HepG2 (cell line): ENCODE measurements around the gene HK2. TPM values are rescaled to one million over a fixed set of nuclear protein-coding genes. Genes with fewer than 3 reads are reported as not detected.

Source experiments
- AKNA ChIP-seq: sonication (generic); formaldehyde crosslinking; IDR thresholded peaks from 2 replicates; pipeline ENCODE4 v1.4.0; 2020; ENCODE audit warnings: missing genetic modification reagents, borderline replicate concordance
- ATF2 ChIP-seq: sonication (generic); formaldehyde crosslinking; IDR thresholded peaks from 2 replicates; pipeline ENCODE4 v1.4.0; 2020; ENCODE audit warnings: missing genetic modification reagents
- ELF3 ChIP-seq: IDR thresholded peaks from 2 replicates; pipeline ENCODE4 v1.6.1; 2016; ENCODE audit warnings: missing genetic modification reagents, missing compliant biosample characterization
- ELF4 ChIP-seq: sonication (generic); formaldehyde crosslinking; IDR thresholded peaks from 2 replicates; pipeline ENCODE4 v1.5.0; 2020; ENCODE audit warnings: missing genetic modification reagents, mild to moderate bottlenecking, moderate library complexity, borderline replicate concordance
- GATAD2A ChIP-seq: IDR thresholded peaks from 2 replicates; pipeline ENCODE4 v1.6.1; 2016
- HDAC1 ChIP-seq: sonication (generic); formaldehyde crosslinking; IDR thresholded peaks from 2 replicates; pipeline ENCODE4 v1.5.1; 2020; ENCODE audit warnings: mild to moderate bottlenecking, missing genetic modification reagents
- HNF4A ChIP-seq: sonication (generic); formaldehyde crosslinking; IDR thresholded peaks from 2 replicates; pipeline ENCODE4 v1.4.0; 2020; ENCODE audit warnings: missing genetic modification reagents
- KLF15 ChIP-seq: sonication (generic); formaldehyde crosslinking; IDR thresholded peaks from 2 replicates; pipeline ENCODE4 v1.8.1; 2023; ENCODE audit warnings: borderline replicate concordance, mild to moderate bottlenecking, inconsistent platforms, missing genetic modification reagents, mixed read lengths
- KLF6 ChIP-seq: IDR thresholded peaks from 2 replicates; pipeline ENCODE4 v1.8.0; 2016; ENCODE audit warnings: missing biosample characterization, missing genetic modification reagents
- KLF9 ChIP-seq: IDR thresholded peaks from 2 replicates; pipeline ENCODE4 v1.6.1; 2016; ENCODE audit warnings: low read depth
- NFATC3 ChIP-seq: sonication (generic); formaldehyde crosslinking; IDR thresholded peaks from 2 replicates; pipeline ENCODE4 v1.5.1; 2020; ENCODE audit warnings: mild to moderate bottlenecking, missing genetic modification reagents
- SALL1 ChIP-seq: sonication (generic); formaldehyde crosslinking; IDR thresholded peaks from 2 replicates; pipeline ENCODE4 v1.8.0; 2022; ENCODE audit warnings: mild to moderate bottlenecking, missing genetic modification reagents
- SMAD3 ChIP-seq: sonication (generic); formaldehyde crosslinking; IDR thresholded peaks from 2 replicates; pipeline ENCODE4 v1.4.0; 2020; ENCODE audit warnings: missing genetic modification reagents
- SOX13 ChIP-seq, 3 experiments: fragments of 450-650 bp in 1 of 3; sonication (generic) in 1 of 3; formaldehyde crosslinking in 1 of 3; IDR thresholded peaks in 2 of 3; conservative IDR thresholded peaks in 1 of 3; 2 replicates each; pipeline versions ENCODE4 v1.5.0 to v1.6.1; 2016 to 2020; ENCODE audit warnings: antibody characterized with exemption in 1 of 3, mild to moderate bottlenecking in 1 of 3, missing compliant biosample characterization in 1 of 3, missing genetic modification reagents in 1 of 3, moderate library complexity in 1 of 3
- SRF ChIP-seq: IDR thresholded peaks from 2 replicates; pipeline ENCODE4 v1.6.1; 2011; ENCODE audit warnings: mild to moderate bottlenecking, low read depth, low read length, moderate library complexity
- TBX3 ChIP-seq: fragments of 450-650 bp; IDR thresholded peaks from 2 replicates; pipeline ENCODE4 v1.6.1; 2017; ENCODE audit warnings: antibody characterized with exemption, mild to moderate bottlenecking, inconsistent platforms, borderline replicate concordance
- TRIM24 ChIP-seq: sonication (generic); formaldehyde crosslinking; IDR thresholded peaks from 2 replicates; pipeline ENCODE4 v1.8.0; 2022; ENCODE audit warnings: mild to moderate bottlenecking, missing genetic modification reagents
- U2AF1 ChIP-seq: fragments of 200-400 bp; formaldehyde crosslinking; optimal IDR thresholded peaks from 2 replicates; pipeline ENCODE3; 2017; ENCODE audit warnings: mild to moderate bottlenecking, low read depth, low read length
- ZBTB43 ChIP-seq: sonication (generic); formaldehyde crosslinking; conservative IDR thresholded peaks from 2 replicates; pipeline ENCODE4 v1.4.0; 2020; ENCODE audit warnings: missing genetic modification reagents
- ZC3H13 ChIP-seq: sonication (generic); formaldehyde crosslinking; IDR thresholded peaks from 2 replicates; pipeline ENCODE4 v1.8.1; 2023; ENCODE audit warnings: mild to moderate bottlenecking, missing genetic modification reagents, moderate library complexity
- ZKSCAN8 ChIP-seq: IDR thresholded peaks from 2 replicates; pipeline ENCODE4 v1.6.1; 2016; ENCODE audit warnings: borderline replicate concordance, missing genetic modification reagents, missing compliant biosample characterization
- ZNF510 ChIP-seq: sonication (generic); formaldehyde crosslinking; IDR thresholded peaks from 2 replicates; pipeline ENCODE4 v1.4.0; 2020; ENCODE audit warnings: low read depth, mild to moderate bottlenecking, missing genetic modification reagents
- ZNF790 ChIP-seq: sonication (generic); formaldehyde crosslinking; IDR thresholded peaks from 2 replicates; pipeline ENCODE4 v1.8.0; 2022; ENCODE audit warnings: missing genetic modification reagents, mild to moderate bottlenecking, borderline replicate concordance
- polyA plus RNA-seq, 8 experiments: library from polyadenylated mRNA; depleted of rRNA in 3 of 8; stranded (reverse) in 7 of 8; unstranded in 1 of 8; fragments of >200 nt; fragmentation: Illumina TruSeq in 4 of 8; extraction: Trizol in 4 of 8; gene quantifications; 2 replicates each; pipeline versions ENCODE4 v1.2.1 to v1.2.3, GENCODE V29; 2011 to 2016; ENCODE audit warnings: low read depth in 4 of 8, missing spikeins in 1 of 8, mixed read lengths in 1 of 8; ENCODE audit not compliant: insufficient read depth in 1 of 8
- total RNA-seq, 5 experiments: library from RNA; depleted of rRNA; stranded (reverse); fragments of >200 nt; fragmentation: Illumina TruSeq; extraction: Trizol; gene quantifications; 2 replicates each; pipeline ENCODE4 v1.2.3, GENCODE V29; 2016; ENCODE audit warnings: low read depth in 1 of 5

Gene HK2
- total and polyA plus RNA-seq, 2 of the 13 experiments (the other 11 are each of a cell fraction or from before 2014, with no cell fraction given) = 13.2 to 101 TPM

GRCh38 chr2:74816540-74817303 lies 17.2 kb upstream of the HK2 start (continued):
- TF ChIP-seq ZNF510 (CRISPR knock-in tag) (peak; percentile 23; the same call in 1 of the 2 replicates), ZC3H13 (CRISPR knock-in tag) (0 out of 2 replicates have a peak, but pooled peaks have one; percentile 27), HDAC1 (CRISPR knock-in tag) (0 out of 2 replicates have a peak, but pooled peaks have one; percentile 61), U2AF1 (no peak), KLF15 (CRISPR knock-in tag) (no peak), HNF4A (peak; percentile 60; the same call in 1 of the 2 replicates), GATAD2A (CRISPR knock-in tag) (peak; percentile 92), ZBTB43 (CRISPR knock-in tag) (no peak), ATF2 (CRISPR knock-in tag) (peak; percentile 41; the same call in 1 of the 2 replicates), SOX13 (IDR thresholded peaks at IDR 0.05) (peak; percentile 89), SOX13 (CRISPR knock-in tag; conservative IDR thresholded peaks at IDR 0.05 in 1 of 2, IDR thresholded peaks at IDR 0.05 in 1 of 2) (peak in 1 of 2 experiments; percentile 97; a peak in 2 of 4 replicates), ZKSCAN8 (CRISPR knock-in tag) (peak; percentile 91), SALL1 (CRISPR knock-in tag) (peak; percentile 60), TRIM24 (CRISPR knock-in tag) (no peak), ZNF790 (CRISPR knock-in tag) (no peak), KLF9 (peak; percentile 60; the same call in 1 of the 2 replicates), TBX3 (peak; percentile 36; the same call in 1 of the 2 replicates), SMAD3 (CRISPR knock-in tag) (peak; percentile 68; the same call in 1 of the 2 replicates), SRF (no peak), ELF4 (CRISPR knock-in tag) (no peak), ELF3 (CRISPR knock-in tag) (peak; percentile 84), AKNA (CRISPR knock-in tag) (no peak), NFATC3 (CRISPR knock-in tag) (no peak), KLF6 (peak; percentile 53; the same call in 1 of the 2 replicates)
